Epithelial cell of proximal tubule (primary cell): ENCODE results near the gene DGLUCY. TPM values are rescaled to one million over a fixed set of nuclear protein-coding genes. Genes with fewer than 3 reads are reported as not detected.

ENCODE experiments used
- DNase-seq: peaks from one replicate; pipeline ENCODE4 v3.0.0-alpha.2; 2011; ENCODE audit warnings: low read depth
- H3K4me3 ChIP-seq: 2 replicates; pipeline ENCODE4 v1.5.1; 2011; ENCODE audit warnings: low read depth, mild to moderate bottlenecking, low read length
- total RNA-seq: library from RNA; depleted of rRNA; stranded (reverse); fragments of >200 nt; gene quantifications from 2 replicates; pipeline ENCODE4 v1.2.3, GENCODE V29; 2015
- TF ChIP-seq, protein P1 (sequence below): conservative IDR thresholded peaks from 2 replicates; pipeline ENCODE4 v1.5.1; 2012; ENCODE audit warnings: low read depth, mild to moderate bottlenecking, low read length

The DGLUCY gene
- total RNA-seq, 1 donor from 2014 or later: 21.6 TPM

DNA sequence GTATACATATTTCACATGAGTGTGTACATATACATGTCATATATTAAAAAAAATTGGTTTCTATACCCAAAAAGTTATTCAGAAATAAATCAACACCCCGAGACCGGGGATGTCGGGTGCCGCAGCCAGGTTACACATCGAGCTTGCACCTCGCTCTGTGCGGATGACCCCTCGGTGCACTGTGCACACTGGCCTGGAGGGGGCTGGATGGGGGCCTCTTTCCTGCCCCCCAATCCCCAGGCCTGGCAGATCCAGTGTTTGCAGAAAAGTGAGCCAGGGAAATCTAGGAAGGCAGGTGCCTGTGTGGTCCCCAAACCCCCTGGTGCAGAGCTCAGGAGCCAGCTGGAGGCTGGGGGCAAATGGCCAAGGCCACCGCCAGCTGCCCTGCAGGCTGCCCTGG lies 157.8 kb downstream of the DGLUCY start:
- DNase-seq: no peak
- H3K4me3 ChIP-seq: no peak overlapping the region

DNA sequence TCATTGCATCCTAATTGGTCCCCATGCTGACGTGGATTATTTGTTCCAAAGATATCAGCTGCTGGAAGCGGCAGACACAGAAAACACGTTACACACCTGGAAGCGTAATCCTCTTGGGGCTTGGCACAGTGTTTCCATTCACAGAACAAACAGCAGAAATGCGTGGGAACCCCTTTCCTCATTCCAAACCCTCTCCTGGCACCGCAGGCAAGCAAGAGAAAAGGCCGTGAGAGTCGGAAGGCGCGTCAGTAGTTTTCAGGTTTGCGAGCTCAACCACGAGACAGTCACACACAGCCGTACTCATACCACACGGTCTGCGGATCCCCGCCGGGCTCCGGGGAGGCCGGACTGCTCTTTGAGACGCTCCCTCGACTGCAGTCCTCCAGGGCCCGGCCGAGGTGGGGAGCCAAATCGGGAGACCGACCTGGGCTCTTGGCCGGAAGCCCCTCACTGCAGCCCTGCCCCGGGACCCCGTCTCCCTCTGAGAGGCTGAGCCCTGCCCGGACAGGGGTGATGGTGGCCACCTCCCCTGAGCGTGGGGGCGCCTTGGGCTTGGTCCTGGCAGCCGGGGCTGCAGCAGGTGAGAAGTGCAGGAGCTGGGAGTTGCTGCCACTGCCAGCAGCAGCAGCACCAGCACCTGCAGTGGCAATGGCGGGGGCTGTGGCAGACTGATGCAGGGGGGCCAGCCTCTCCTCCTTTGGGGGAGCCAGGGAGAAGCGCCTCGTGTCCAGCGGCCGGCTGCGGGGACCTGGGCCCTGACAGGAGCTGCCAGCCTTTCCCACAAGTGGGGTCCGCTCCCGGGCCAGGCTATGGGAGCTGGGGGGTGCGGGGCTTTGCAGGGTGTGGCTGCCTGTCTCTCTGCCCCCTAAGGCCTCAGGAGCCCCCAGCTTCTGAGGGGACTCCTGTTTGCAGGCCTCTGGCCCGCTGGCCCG lies 158.7 kb downstream of the DGLUCY start:
- no peak for DNase-seq
- H3K4me3 ChIP-seq: no peak overlapping the region
- TF ChIP-seq, protein P1, sequence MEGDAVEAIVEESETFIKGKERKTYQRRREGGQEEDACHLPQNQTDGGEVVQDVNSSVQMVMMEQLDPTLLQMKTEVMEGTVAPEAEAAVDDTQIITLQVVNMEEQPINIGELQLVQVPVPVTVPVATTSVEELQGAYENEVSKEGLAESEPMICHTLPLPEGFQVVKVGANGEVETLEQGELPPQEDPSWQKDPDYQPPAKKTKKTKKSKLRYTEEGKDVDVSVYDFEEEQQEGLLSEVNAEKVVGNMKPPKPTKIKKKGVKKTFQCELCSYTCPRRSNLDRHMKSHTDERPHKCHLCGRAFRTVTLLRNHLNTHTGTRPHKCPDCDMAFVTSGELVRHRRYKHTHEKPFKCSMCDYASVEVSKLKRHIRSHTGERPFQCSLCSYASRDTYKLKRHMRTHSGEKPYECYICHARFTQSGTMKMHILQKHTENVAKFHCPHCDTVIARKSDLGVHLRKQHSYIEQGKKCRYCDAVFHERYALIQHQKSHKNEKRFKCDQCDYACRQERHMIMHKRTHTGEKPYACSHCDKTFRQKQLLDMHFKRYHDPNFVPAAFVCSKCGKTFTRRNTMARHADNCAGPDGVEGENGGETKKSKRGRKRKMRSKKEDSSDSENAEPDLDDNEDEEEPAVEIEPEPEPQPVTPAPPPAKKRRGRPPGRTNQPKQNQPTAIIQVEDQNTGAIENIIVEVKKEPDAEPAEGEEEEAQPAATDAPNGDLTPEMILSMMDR: no peak

More for the DNA sequence above, 157.8 kb downstream of the DGLUCY start:
- TF ChIP-seq, protein P1: no peak

DNA sequence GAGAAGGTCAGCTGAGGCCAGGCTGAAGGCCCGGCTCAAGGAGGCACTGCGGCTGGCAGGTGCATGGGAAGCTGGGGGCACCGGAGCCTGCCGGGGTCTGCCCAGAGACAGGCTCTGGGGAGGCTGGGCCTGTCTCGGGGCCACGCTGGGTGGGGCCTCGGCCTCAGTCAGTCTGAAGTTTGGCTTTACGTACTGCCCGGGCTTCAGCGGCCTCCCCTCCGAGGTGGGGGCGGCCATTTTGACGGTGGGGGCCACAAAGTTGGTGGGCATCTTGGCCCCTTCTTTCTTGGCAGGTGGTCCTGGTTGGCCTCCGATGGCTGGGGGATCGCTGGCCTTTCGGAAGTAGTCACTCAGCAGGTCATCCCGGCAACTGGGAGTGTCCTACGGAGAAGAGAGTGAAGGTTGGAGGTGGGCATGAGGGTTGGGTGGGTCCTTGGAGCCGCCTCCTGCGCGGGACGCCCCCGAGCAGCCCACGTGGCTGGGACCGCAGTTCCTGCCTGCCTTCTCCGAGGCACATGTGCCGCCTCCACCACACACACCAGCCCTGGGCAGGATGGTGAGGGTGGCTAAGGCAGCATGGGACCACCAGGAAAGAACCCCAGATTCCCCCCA lies 159.5 kb downstream of the DGLUCY start:
- TF ChIP-seq, protein P1: no peak
- no peak for DNase-seq
- no peak overlapping the region for H3K4me3 ChIP-seq

DNA sequence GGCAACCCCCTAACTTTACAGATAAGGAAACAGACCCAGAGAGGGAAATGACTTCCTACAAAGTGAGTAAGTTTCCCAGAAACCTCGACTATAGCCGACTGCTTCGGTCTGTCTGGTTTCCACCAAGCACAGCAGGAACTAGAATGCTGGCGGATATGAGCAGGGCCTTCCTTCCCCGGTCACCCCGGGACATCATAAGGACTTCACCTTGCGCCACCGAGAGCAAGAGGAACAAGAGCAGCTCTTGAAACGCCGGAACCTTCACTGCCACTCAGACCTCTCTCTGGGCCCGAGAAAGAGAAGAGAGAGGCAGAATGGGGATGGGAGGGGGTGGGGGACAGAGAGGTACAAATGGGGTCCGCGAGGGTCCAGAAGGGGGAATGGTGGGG lies 160.0 kb downstream of the DGLUCY start:
- TF ChIP-seq, protein P1: no peak
- H3K4me3 ChIP-seq: no peak overlapping the region
- no peak for DNase-seq

DNA sequence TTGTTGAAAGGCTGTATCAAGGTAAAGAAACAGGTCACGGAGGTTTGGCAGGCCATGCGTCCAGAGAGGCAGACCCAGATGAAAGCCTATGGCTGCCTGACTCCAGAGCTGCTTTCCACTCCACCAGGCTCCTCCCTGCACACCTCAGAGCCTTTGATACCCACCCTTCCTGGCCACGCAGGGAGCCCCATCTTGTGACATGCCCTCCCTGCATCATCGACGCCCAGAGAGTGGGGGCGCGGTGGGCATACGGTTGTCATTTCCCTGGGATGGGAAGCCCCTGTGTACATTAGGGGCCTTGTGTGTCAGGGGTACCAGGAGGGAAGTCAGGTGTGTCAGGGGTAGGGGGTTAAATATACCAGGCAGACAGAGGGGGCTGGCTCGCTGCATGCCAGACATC lies 160.9 kb downstream of the DGLUCY start:
- no peak overlapping the region for H3K4me3 ChIP-seq
- DNase-seq: no peak
- TF ChIP-seq, protein P1: no peak

Other genes with a start within 250 kb of the DGLUCY start
- 3.6 and 3.7 TPM in 2 replicates for gene RPS6KA5, start 53.4 kb upstream of the DGLUCY start, total RNA-seq
- gene GPR68, start 130.6 kb downstream of the DGLUCY start, total RNA-seq: 1.1 and 1.8 TPM in 2 replicates